Trophoblast cell (in vitro differentiated cells and primary cell): ENCODE data around the gene HNF4A.

Experiments
- DNase-seq, 2 donors: peaks; one replicate each; pipeline ENCODE4 v3.0.0-alpha.2; 2016
- H2AFZ ChIP-seq: 2 replicates; pipeline ENCODE4 v1.6.1; 2013; ENCODE audit warnings: low read length, moderate library complexity, mild to moderate bottlenecking; ENCODE audit not compliant: insufficient read depth, poor library complexity
- H2AK5ac ChIP-seq: 2 replicates; pipeline ENCODE4 v1.6.1; 2013; ENCODE audit warnings: mild to moderate bottlenecking, low read length
- H2BK120ac ChIP-seq: 2 replicates; pipeline ENCODE4 v1.6.1; 2013; ENCODE audit warnings: low read length, mild to moderate bottlenecking, moderate library complexity; ENCODE audit not compliant: insufficient read depth, poor library complexity
- H2BK12ac ChIP-seq: 2 replicates; pipeline ENCODE4 v1.6.1; 2013; ENCODE audit warnings: mild to moderate bottlenecking, low read length, moderate library complexity
- H2BK5ac ChIP-seq: 2 replicates; pipeline ENCODE4 v1.6.1; 2013; ENCODE audit warnings: low read length, low read depth, moderate library complexity, mild to moderate bottlenecking; ENCODE audit not compliant: poor library complexity
- H3K14ac ChIP-seq: 2 replicates; pipeline ENCODE4 v1.6.1; 2013; ENCODE audit warnings: mild to moderate bottlenecking, low read length
- H3K18ac ChIP-seq: 2 replicates; pipeline ENCODE4 v1.6.1; 2013; ENCODE audit warnings: mild to moderate bottlenecking, low read length
- H3K23ac ChIP-seq: 2 replicates; pipeline ENCODE4 v1.6.1; 2013; ENCODE audit warnings: low read length
- H3K27ac ChIP-seq: 2 replicates; pipeline ENCODE4 v1.5.1; 2013; ENCODE audit warnings: low read depth, mild to moderate bottlenecking, inconsistent platforms, low read length, moderate library complexity
- H3K27me3 ChIP-seq: 2 replicates; pipeline ENCODE4 v1.6.1; 2013; ENCODE audit warnings: inconsistent platforms, mild to moderate bottlenecking, low read length, moderate library complexity; ENCODE audit not compliant: insufficient read depth
- H3K36me3 ChIP-seq, 2 experiments: 1 replicate in 1 of 2; 2 replicates in 1 of 2; pipeline ENCODE4 v1.6.1; 2013; ENCODE audit warnings: low read length in 2 of 2, mild to moderate bottlenecking in 2 of 2, moderate library complexity in 1 of 2; ENCODE audit not compliant: insufficient read depth in 2 of 2, control insufficient read depth in 1 of 2
- H3K4ac ChIP-seq: 2 replicates; pipeline ENCODE4 v1.6.1; 2013; ENCODE audit warnings: low read depth, mild to moderate bottlenecking, low read length, moderate library complexity
- H3K4me1 ChIP-seq, 2 experiments: 1 replicate in 1 of 2; 2 replicates in 1 of 2; pipeline ENCODE4 v1.6.1; 2013; ENCODE audit warnings: low read length in 2 of 2, mild to moderate bottlenecking in 2 of 2, moderate library complexity in 1 of 2; ENCODE audit not compliant: insufficient read depth in 2 of 2, control insufficient read depth in 1 of 2
- H3K4me2 ChIP-seq: 2 replicates; pipeline ENCODE4 v1.6.1; 2013; ENCODE audit warnings: inconsistent platforms, mild to moderate bottlenecking, low read length, moderate library complexity
- H3K4me3 ChIP-seq: 2 replicates; pipeline ENCODE4 v1.5.1; 2013; ENCODE audit warnings: mild to moderate bottlenecking, low read depth, low read length, inconsistent platforms
- H3K79me1 ChIP-seq: one replicate; pipeline ENCODE4 v1.6.1; 2013; ENCODE audit warnings: low read length
- H3K79me2 ChIP-seq: 2 replicates; pipeline ENCODE4 v1.6.1; 2013; ENCODE audit warnings: low read length, mild to moderate bottlenecking; ENCODE audit not compliant: control insufficient read depth, insufficient read depth, poor library complexity
- H3K9ac ChIP-seq: 2 replicates; pipeline ENCODE4 v1.6.1; 2013; ENCODE audit warnings: mild to moderate bottlenecking, low read length
- H3K9me3 ChIP-seq: 2 replicates; pipeline ENCODE4 v1.6.1; 2013; ENCODE audit warnings: low read depth, mild to moderate bottlenecking, control low read depth, inconsistent platforms, low read length; ENCODE audit not compliant: insufficient read depth
- H4K12ac ChIP-seq: 2 replicates; pipeline ENCODE4 v1.6.1; 2013; ENCODE audit warnings: low read depth, mild to moderate bottlenecking, low read length, moderate library complexity
- H4K8ac ChIP-seq: 2 replicates; pipeline ENCODE4 v1.6.1; 2013; ENCODE audit warnings: low read depth, mild to moderate bottlenecking, low read length, moderate library complexity
- H4K91ac ChIP-seq: one replicate; pipeline ENCODE4 v1.6.1; 2013; ENCODE audit warnings: low read depth, mild to moderate bottlenecking, low read length, moderate library complexity
- WGBS: extraction: QIAGEN DNeasy Blood & Tissue Kit; methylation state at CpG from one replicate; pipeline ENCODE4 v1.1.7; 2013; ENCODE audit warnings: missing lambda C conversion rate; ENCODE audit not compliant: insufficient read length, insufficient coverage; ENCODE audit errors: extremely low coverage; 5-methylcytosine and 5-hydroxymethylcytosine counted together

Gene HNF4A

DNA sequence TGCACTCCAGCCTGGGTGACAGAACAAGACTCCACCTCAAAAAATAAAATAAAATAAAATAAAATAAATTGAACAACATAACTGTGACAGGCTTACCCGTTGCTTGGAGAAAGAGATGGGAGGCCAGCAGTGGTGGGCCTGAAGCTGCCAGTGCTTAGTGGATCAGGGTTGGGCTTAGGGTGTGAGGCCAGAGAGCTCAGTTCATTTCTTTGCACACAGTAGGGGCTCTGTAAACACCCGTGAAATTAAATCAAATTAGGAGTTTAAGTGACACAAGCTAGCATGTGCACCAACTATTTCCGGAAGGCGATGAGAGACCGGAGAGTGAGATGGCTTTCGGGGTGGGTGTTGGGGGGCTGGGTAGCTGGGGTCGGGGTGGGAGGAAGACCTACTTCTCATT lies 94.4 kb downstream of the HNF4A start:
- Histone ChIP-seq H3K23ac (no peak overlapping the region), H2BK120ac (no peak overlapping the region), H3K4me3 (no peak overlapping the region), H3K18ac (no peak overlapping the region), H3K27ac (no peak overlapping the region), H4K91ac (no peak overlapping the region), H3K79me2 (no peaks in the 10 kb centered on the region), H3K4ac (no peak overlapping the region), H4K8ac (no peak overlapping the region), H3K14ac (no peak overlapping the region), H2AK5ac (no peak overlapping the region), H3K79me1 (no peaks in the 10 kb centered on the region), H2BK5ac (no peak overlapping the region), H3K9me3 (no peaks in the 10 kb centered on the region), H3K4me1 (no peaks in the 10 kb centered on the region), H3K9ac (no peak overlapping the region), H4K12ac (no peak overlapping the region), H3K36me3 (no peaks in the 10 kb centered on the region), H2AFZ (no peak overlapping the region), H3K27me3 (no peaks in the 10 kb centered on the region), H2BK12ac (no peak overlapping the region), H3K4me2 (no peak overlapping the region)
- no CpG with 5 or more reads among the region's 7 CpGs for WGBS
- no peak for DNase-seq

DNA sequence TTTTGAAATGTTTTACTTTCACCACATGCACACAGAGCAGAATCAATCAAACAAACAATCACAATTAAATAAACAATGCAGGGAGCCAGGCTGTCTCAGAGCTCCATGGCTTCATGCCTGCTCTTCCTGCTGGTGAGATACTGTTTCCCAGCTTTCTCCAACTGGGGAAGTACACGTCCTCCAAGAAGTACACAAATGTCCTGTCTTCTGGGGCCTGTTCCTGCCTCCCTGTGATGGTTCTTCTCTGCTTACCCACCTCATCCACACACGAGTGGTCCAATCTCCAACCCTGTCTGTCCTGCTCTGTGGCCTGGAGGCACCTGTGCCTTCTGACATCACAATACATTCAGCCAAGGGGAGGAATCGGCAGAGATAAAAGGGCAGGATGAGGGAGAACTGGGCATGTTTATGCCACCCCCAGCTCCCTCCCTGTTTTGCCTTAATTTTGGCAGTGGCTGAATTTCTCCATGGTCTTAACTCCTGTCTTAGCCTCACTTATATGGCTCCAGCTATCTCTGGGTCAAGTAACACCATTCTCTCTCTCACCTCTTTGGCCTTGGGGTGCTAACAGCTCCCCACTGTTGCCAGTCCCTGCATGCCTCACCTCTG lies 94.9 kb downstream of the HNF4A start:
- H4K8ac ChIP-seq: no peak overlapping the region
- H2BK120ac ChIP-seq: no peak overlapping the region
- no peaks in the 10 kb centered on the region for H3K9me3 ChIP-seq
- no CpG with 5 or more reads among the region's 3 CpGs for WGBS
- no peaks in the 10 kb centered on the region for H3K79me1 ChIP-seq
- H3K18ac ChIP-seq: no peak overlapping the region
- no peak for DNase-seq
- H3K4me1 ChIP-seq: no peaks in the 10 kb centered on the region
- H3K27me3 ChIP-seq: no peaks in the 10 kb centered on the region
- no peak overlapping the region for H2BK12ac ChIP-seq
- no peak overlapping the region for H3K4me2 ChIP-seq
- H3K14ac ChIP-seq: no peak overlapping the region
- no peaks in the 10 kb centered on the region for H3K36me3 ChIP-seq
- H3K9ac ChIP-seq: no peak overlapping the region
- no peak overlapping the region for H4K12ac ChIP-seq
- H3K4ac ChIP-seq: no peak overlapping the region
- H3K79me2 ChIP-seq: no peaks in the 10 kb centered on the region
- no peak overlapping the region for H4K91ac ChIP-seq
- H3K27ac ChIP-seq: no peak overlapping the region
- H2AK5ac ChIP-seq: no peak overlapping the region
- H3K23ac ChIP-seq: no peak overlapping the region
- no peak overlapping the region for H3K4me3 ChIP-seq
- H2BK5ac ChIP-seq: no peak overlapping the region
- no peak overlapping the region for H2AFZ ChIP-seq

DNA sequence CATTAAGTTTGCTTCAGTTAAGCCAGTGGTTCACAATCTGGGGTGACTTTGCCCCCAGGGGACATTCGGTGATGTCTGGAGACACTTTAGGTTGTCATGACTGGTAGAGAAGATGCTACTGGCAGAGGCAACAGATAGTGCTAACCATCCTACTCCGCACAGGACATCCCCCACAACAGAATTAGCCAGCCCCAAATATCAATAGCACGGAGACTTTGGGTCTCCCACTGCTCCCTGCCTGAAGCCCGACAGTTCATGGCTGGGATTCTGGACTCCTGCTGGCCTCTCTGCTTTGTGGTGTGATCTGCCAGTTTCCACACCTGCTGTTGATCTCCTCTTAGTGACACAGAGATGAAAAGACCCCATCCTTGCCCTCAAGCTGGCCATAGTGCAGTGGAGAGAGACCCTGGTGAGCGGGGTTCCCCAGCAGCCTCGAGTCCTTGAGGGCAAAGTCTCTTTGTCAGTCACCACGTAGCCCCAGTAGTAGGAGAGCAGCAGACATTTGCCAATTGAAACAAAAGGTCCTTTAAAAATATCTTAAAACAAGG lies 95.5 kb downstream of the HNF4A start:
- no peak for DNase-seq
- Histone ChIP-seq H3K27ac (no peak overlapping the region), H3K9ac (no peak overlapping the region), H3K23ac (no peak overlapping the region), H2AFZ (no peak overlapping the region), H4K12ac (no peak overlapping the region), H2BK120ac (no peak overlapping the region), H2BK5ac (no peak overlapping the region), H3K4me1 (no peaks in the 10 kb centered on the region), H3K4me2 (no peak overlapping the region), H3K4me3 (no peak overlapping the region), H4K91ac (no peak overlapping the region), H3K36me3 (no peaks in the 10 kb centered on the region), H3K9me3 (no peaks in the 10 kb centered on the region), H3K79me2 (no peaks in the 10 kb centered on the region), H3K79me1 (no peaks in the 10 kb centered on the region), H3K27me3 (no peaks in the 10 kb centered on the region), H4K8ac (no peak overlapping the region), H3K4ac (no peak overlapping the region), H3K18ac (no peak overlapping the region), H2BK12ac (no peak overlapping the region), H3K14ac (no peak overlapping the region), H2AK5ac (no peak overlapping the region)
- WGBS: no CpG with 5 or more reads among the region's 7 CpGs

DNA sequence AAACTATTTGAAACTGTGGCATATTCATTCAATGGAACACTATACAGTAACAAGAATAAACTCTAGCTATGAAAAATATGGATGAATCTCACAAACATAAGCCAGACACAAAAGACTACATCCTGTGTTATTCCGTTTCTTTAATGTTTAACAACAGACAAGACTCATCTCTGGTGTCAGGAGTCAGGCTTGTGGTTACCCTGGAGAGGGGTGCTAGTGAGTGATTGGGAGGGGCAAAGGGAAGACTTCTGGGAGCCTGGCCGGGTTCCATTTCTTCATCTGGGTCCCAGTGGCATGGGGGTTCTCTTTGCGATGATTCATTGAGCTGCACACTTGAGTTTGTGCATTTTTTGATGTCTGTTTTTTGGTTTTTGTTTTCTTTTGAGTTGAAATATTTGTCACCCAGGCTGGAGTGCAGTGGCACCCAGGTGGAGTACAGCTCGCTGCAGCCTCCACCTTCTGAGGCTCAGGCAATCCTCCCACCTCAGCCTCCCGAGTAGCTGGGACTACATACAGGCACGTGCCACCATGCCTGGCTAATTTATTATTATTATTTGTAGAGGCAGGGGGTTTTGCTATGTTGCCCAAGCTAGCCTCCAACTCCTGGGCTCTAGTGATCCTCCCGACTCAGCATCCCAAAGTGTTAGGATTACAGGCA lies 98.9 kb downstream of the HNF4A start:
- Histone ChIP-seq H3K4me2 (no peak overlapping the region), H2AK5ac (no peak overlapping the region), H2BK5ac (no peak overlapping the region), H3K18ac (no peak overlapping the region), H3K4ac (no peak overlapping the region), H4K12ac (no peak overlapping the region), H3K4me1 (no peaks in the 10 kb centered on the region), H3K14ac (no peak overlapping the region), H3K9me3 (no peaks in the 10 kb centered on the region), H3K27ac (no peak overlapping the region), H3K23ac (no peak overlapping the region), H2BK12ac (no peak overlapping the region), H3K36me3 (no peaks in the 10 kb centered on the region), H3K9ac (no peak overlapping the region), H2AFZ (no peak overlapping the region), H3K27me3 (no peaks in the 10 kb centered on the region), H3K79me1 (no peaks in the 10 kb centered on the region), H2BK120ac (no peak overlapping the region), H3K4me3 (no peak overlapping the region), H4K8ac (no peak overlapping the region), H4K91ac (no peak overlapping the region), H3K79me2 (no peaks in the 10 kb centered on the region)
- WGBS: no CpG with 5 or more reads among the region's 7 CpGs
- no peak for DNase-seq
